B cell (primary cell): Measurements from ENCODE around the gene SLC47A2. TPM values are rescaled to one million over a fixed set of nuclear protein-coding genes. Genes with fewer than 3 reads are reported as not detected.
"Not testable (repeated sequence)": the region's sequence is repeated elsewhere in the genome, so short reads cannot be mapped to it uniquely, and the experiment has no call there.

Source experiments
- ATAC-seq: fragments of 200-7000 bp; cut with Tn5 transposase; one replicate; pipeline ENCODE4 v1.10.0; 2021; ENCODE audit warnings: low read depth, mild to moderate bottlenecking, moderate number of reproducible peaks, moderate library complexity
- CTCF ChIA-PET: fragments of 350-600 bp; sonication (Branson Sonifier 250); formaldehyde crosslinking; loops from one replicate; lab custom pipeline; 2021; ENCODE audit warnings: antibody characterized with exemption, inconsistent platforms; lab: Charles Lee
- POLR2A ChIA-PET: fragments of 350-600 bp; sonication (Branson Sonifier 250); formaldehyde crosslinking; loops from one replicate; lab custom pipeline; 2021; ENCODE audit warnings: antibody characterized with exemption; lab: Charles Lee
- DNase-seq: peaks from one replicate; pipeline ENCODE4 v3.0.0; 2013
- H2AFZ ChIP-seq: 2 replicates; pipeline ENCODE4 v1.6.1; 2012; ENCODE audit warnings: mild to moderate bottlenecking, low read depth, low read length; ENCODE audit not compliant: insufficient read depth, poor library complexity, severe bottlenecking
- H3K27ac ChIP-seq, 2 donors: 1 replicate in 1 of 2; 2 replicates in 1 of 2; pipeline ENCODE4 v1.5.1; 2012 to 2013; ENCODE audit warnings: low read length in 2 of 2, mild to moderate bottlenecking in 2 of 2, moderate library complexity in 1 of 2
- H3K27me3 ChIP-seq, 4 experiments: fragments of 200-600 bp in 1 of 4; sonication (generic) in 1 of 4; replicated peaks in 1 of 4; 1 replicate in 2 of 4; 2 replicates in 2 of 4; pipeline versions ENCODE4 v1.6.1 to v1.7.0; 2013 to 2016; ENCODE audit warnings: low read length in 3 of 4, mild to moderate bottlenecking in 2 of 4, mixed read lengths in 1 of 4, moderate library complexity in 1 of 4; ENCODE audit not compliant: insufficient read depth in 4 of 4, control insufficient read depth in 3 of 4; ENCODE audit errors: control extremely low read depth in 1 of 4
- H3K36me3 ChIP-seq, 2 experiments: replicated peaks in 1 of 2; 1 replicate in 1 of 2; 2 replicates in 1 of 2; pipeline versions ENCODE4 v1.6.1 to v1.7.1; 2013; ENCODE audit warnings: low read length in 1 of 2; ENCODE audit not compliant: insufficient read depth in 2 of 2, control insufficient read depth in 1 of 2; ENCODE audit errors: control extremely low read depth in 1 of 2, extremely low read depth in 1 of 2
- H3K4me1 ChIP-seq, 2 donors: fragments of 200-600 bp in 1 of 2; sonication (generic) in 1 of 2; 1 replicate in 1 of 2; 2 replicates in 1 of 2; pipeline versions ENCODE4 v1.5.1 to v1.6.1; 2013 to 2017; ENCODE audit warnings: low read length in 2 of 2; ENCODE audit not compliant: control insufficient read depth in 2 of 2, insufficient read depth in 2 of 2
- H3K4me2 ChIP-seq: replicated peaks from 2 replicates; pipeline ENCODE3; 2012; ENCODE audit warnings: mild to moderate bottlenecking, low read depth, low read length; ENCODE audit not compliant: poor library complexity, severe bottlenecking
- H3K4me3 ChIP-seq, 5 experiments: fragments of 200-600 bp in 1 of 5; sonication (generic) in 1 of 5; 1 replicate in 3 of 5; 2 replicates in 2 of 5; pipeline versions ENCODE4 v1.5.1 to v1.7.0; 2011 to 2016; ENCODE audit warnings: low read length in 4 of 5, mild to moderate bottlenecking in 4 of 5, low read depth in 2 of 5, control low read depth in 1 of 5, moderate library complexity in 1 of 5; ENCODE audit not compliant: insufficient read depth in 1 of 5; ENCODE audit errors: control extremely low read depth in 1 of 5, extremely low read depth in 1 of 5
- H3K79me2 ChIP-seq: fragments of 200-600 bp; sonication (generic); one replicate; pipeline ENCODE4 v1.6.0; 2016; ENCODE audit warnings: low read length; ENCODE audit not compliant: control insufficient read depth, insufficient read depth
- H3K9ac ChIP-seq: fragments of 200-600 bp; sonication (generic); 2 replicates; pipeline ENCODE4 v1.6.1; 2017; ENCODE audit warnings: mild to moderate bottlenecking, low read length, moderate library complexity
- H3K9me3 ChIP-seq, 3 donors: one replicate each; pipeline versions ENCODE4 v1.6.1 to v1.7.1; 2013; ENCODE audit warnings: low read length in 2 of 3; ENCODE audit not compliant: control insufficient read depth in 2 of 3, insufficient read depth in 1 of 3; ENCODE audit errors: control extremely low read depth in 1 of 3
- H4K20me1 ChIP-seq: 2 replicates; pipeline ENCODE4 v1.6.0; 2012; ENCODE audit warnings: mild to moderate bottlenecking, low read length; ENCODE audit not compliant: insufficient read depth, control insufficient read depth, poor library complexity, severe bottlenecking
- H3K27ac Mint-ChIP-seq: one replicate; pipeline ENCODE4 v1.8.0; 2021; ENCODE audit warnings: mixed read lengths
- H3K27me3 Mint-ChIP-seq: one replicate; pipeline ENCODE4 v1.8.0; 2021; ENCODE audit warnings: mixed read lengths
- H3K4me1 Mint-ChIP-seq: one replicate; pipeline ENCODE4 v1.8.0; 2021; ENCODE audit warnings: mixed read lengths
- H3K4me3 Mint-ChIP-seq: one replicate; pipeline ENCODE4 v1.8.0; 2021; ENCODE audit warnings: mixed read lengths
- H3K9me3 Mint-ChIP-seq: one replicate; pipeline ENCODE4 v1.8.0; 2022; ENCODE audit warnings: mixed read lengths; ENCODE audit not compliant: insufficient read depth
- EZH2 ChIP-seq: IDR thresholded peaks from 2 replicates; pipeline ENCODE4 v1.6.1; 2012; ENCODE audit warnings: borderline replicate concordance, low read depth, mild to moderate bottlenecking, moderate library complexity, low read length; ENCODE audit not compliant: insufficient read depth, poor library complexity, severe bottlenecking
- WGBS: methylation state at CpG from one replicate; pipeline ENCODE4 v1.1.5; 2013; ENCODE audit warnings: missing lambda C conversion rate; ENCODE audit not compliant: insufficient coverage; 5-methylcytosine and 5-hydroxymethylcytosine counted together
- intact Hi-C: fragments of 100-400 bp; cut with micrococcal nuclease; formaldehyde crosslinking; loops from one replicate; pipeline ENCODE4 v1.10.0; 2022
- polyA plus RNA-seq: library from polyadenylated mRNA; depleted of rRNA; stranded (reverse); fragments of >200 nt; gene quantifications from 2 replicates; pipeline ENCODE4 v1.2.3, GENCODE V29; 2012
- total RNA-seq, 2 donors: library from RNA; stranded (reverse); fragments of 120-200 nt in 1 of 2; gene quantifications; 1 replicate in 1 of 2; 2 replicates in 1 of 2; pipeline versions ENCODE4 v1.2.3 to v1.2.4, GENCODE V29; 2013 to 2022
- TF ChIP-seq, protein P1 (sequence below): fragments of 200-600 bp; IDR thresholded peaks from one replicate; pipeline ENCODE4 v1.8.0; 2022; ENCODE audit warnings: antibody characterized with exemption, mild to moderate bottlenecking

Gene SLC47A2
- total and polyA plus RNA-seq, 2 donors (not counting 1 experiment from before 2014, with no cell fraction given), result not detected

DNA sequence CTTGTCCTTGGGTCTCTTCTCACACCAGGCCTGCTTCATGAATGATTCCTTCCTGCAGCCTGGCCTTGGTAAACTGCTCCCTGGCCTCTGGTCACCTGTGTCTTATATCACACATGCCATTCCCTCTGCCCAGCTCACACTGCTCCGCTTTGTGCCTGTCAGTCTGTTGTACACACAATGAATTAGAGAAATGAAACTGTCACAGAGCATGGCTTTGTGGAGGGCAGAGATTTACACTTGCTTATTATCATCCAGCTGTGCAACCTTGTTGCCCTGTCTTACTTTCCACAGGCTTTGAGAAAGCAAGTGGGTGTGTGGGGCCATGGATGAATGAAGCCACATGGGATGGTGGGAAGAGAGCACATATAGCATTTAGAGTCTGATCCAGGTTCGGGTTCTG lies 45.5 kb downstream of the SLC47A2 start:
- intact Hi-C loops, result no loop called here
- Histone ChIP-seq H3K27me3 (no peaks in the 10 kb centered on the region), H3K79me2 (no peaks in the 10 kb centered on the region), H3K4me1 (peaks cover 9 to 15% of the 10 kb centered on the region in 2 donors), H3K4me2 (peak overlapping the region; percentile 41), H3K9ac (no peak overlapping the region), H3K4me3 (no peak overlapping the region), H4K20me1 (no peaks in the 10 kb centered on the region), H3K36me3 (peaks cover 3 to 10% of the 10 kb centered on the region in 2 experiments), H3K27ac (no peak overlapping the region), H3K9me3 (no peaks in the 10 kb centered on the region), H2AFZ (no peak overlapping the region)
- H3K4me1 Mint-ChIP-seq, result peaks cover 18% of the 10 kb centered on the region
- no peaks in the 10 kb centered on the region for H3K27me3 Mint-ChIP-seq
- H3K27ac Mint-ChIP-seq, result peak overlapping the region; percentile 62
- peak; percentile 49 for DNase-seq
- H3K9me3 Mint-ChIP-seq, result no peaks in the 10 kb centered on the region
- no peak for TF ChIP-seq EZH2
- TF ChIP-seq, protein P1, sequence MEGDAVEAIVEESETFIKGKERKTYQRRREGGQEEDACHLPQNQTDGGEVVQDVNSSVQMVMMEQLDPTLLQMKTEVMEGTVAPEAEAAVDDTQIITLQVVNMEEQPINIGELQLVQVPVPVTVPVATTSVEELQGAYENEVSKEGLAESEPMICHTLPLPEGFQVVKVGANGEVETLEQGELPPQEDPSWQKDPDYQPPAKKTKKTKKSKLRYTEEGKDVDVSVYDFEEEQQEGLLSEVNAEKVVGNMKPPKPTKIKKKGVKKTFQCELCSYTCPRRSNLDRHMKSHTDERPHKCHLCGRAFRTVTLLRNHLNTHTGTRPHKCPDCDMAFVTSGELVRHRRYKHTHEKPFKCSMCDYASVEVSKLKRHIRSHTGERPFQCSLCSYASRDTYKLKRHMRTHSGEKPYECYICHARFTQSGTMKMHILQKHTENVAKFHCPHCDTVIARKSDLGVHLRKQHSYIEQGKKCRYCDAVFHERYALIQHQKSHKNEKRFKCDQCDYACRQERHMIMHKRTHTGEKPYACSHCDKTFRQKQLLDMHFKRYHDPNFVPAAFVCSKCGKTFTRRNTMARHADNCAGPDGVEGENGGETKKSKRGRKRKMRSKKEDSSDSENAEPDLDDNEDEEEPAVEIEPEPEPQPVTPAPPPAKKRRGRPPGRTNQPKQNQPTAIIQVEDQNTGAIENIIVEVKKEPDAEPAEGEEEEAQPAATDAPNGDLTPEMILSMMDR, result no peak
- ATAC-seq, result peak; percentile 58
- H3K4me3 Mint-ChIP-seq, result no peak overlapping the region
- ChIA-PET CTCF (interaction anchor here (0.5 to 1.5 kb wide), 3 partner anchors 14 to 94 kb away, joined by 3 to 4 read pairs (median 3); partner anchors contain the start of gene ALDH3A2), POLR2A (interaction anchor here (1.1 kb wide), 1 partner anchor 22 kb away, joined by 3 read pairs; the partner anchor contains the start of gene ALDH3A2)
- 25% methylated on average over 2 of the region's 2 CpGs for WGBS

DNA sequence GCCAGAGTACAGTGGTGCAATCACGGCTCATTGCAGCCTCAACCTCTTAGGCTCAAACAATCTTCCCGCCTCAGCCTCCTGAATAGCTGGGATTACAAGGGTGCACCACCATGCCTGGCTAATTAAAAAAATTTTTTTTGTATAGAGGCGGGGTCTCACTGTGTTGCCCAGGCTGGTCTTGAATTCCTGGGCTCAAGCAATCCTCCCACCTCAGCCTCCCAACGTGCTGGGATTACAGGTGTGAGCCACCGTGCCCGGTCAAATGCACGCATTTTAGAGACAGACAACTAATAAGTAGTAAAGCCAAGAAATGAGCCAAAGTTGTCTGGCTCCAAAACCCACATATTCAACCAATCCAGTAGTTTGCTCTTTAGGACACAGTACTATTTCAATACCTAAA lies 46.7 kb downstream of the SLC47A2 start:
- H3K27me3 Mint-ChIP-seq, intact Hi-C loops, H3K27me3 ChIP-seq, H3K27ac ChIP-seq, POLR2A ChIA-PET, H4K20me1 ChIP-seq, DNase-seq, H3K9ac ChIP-seq, CTCF ChIA-PET, ATAC-seq, H3K9me3 Mint-ChIP-seq, H3K4me3 Mint-ChIP-seq, H3K9me3 ChIP-seq, H3K4me3 ChIP-seq, H2AFZ ChIP-seq, H3K4me2 ChIP-seq, H3K79me2 ChIP-seq, H3K27ac Mint-ChIP-seq: not testable (repeated sequence)
- H3K4me1 Mint-ChIP-seq, result peaks cover 18% of the 10 kb centered on the region
- H3K36me3 ChIP-seq, result peaks cover 0 to 11% of the 10 kb centered on the region in 2 experiments
- H3K4me1 ChIP-seq, result peaks cover 9 to 15% of the 10 kb centered on the region in 2 donors
- 92% methylated on average over 5 of the region's 7 CpGs for WGBS
